GM12892 (cell line): Measurements from ENCODE around the gene SYNE3.

Experiments used
- DNase-seq: peaks from one replicate; pipeline ENCODE4 v3.0.0; 2011; ENCODE audit not compliant: insufficient read length
- FAIRE-seq: peaks from 2 replicates; lab custom pipeline; 2011; peaks lifted over from hg19 to GRCh38; lab: Jason Lieb, UNC
- POLR2A ChIP-seq: IDR thresholded peaks from 2 replicates; pipeline ENCODE4 v1.6.1; 2011; ENCODE audit warnings: low read depth, low read length, control low read depth
- POLR2AphosphoS5 ChIP-seq: IDR thresholded peaks from 2 replicates; pipeline ENCODE4 v1.6.1; 2011; ENCODE audit warnings: low read depth, low read length, control low read depth
- TAF1 ChIP-seq: IDR thresholded peaks from 2 replicates; pipeline ENCODE4 v1.6.1; 2011; ENCODE audit warnings: low read depth, mild to moderate bottlenecking, control low read depth, low read length, borderline replicate concordance

SYNE3 gene

DNA sequence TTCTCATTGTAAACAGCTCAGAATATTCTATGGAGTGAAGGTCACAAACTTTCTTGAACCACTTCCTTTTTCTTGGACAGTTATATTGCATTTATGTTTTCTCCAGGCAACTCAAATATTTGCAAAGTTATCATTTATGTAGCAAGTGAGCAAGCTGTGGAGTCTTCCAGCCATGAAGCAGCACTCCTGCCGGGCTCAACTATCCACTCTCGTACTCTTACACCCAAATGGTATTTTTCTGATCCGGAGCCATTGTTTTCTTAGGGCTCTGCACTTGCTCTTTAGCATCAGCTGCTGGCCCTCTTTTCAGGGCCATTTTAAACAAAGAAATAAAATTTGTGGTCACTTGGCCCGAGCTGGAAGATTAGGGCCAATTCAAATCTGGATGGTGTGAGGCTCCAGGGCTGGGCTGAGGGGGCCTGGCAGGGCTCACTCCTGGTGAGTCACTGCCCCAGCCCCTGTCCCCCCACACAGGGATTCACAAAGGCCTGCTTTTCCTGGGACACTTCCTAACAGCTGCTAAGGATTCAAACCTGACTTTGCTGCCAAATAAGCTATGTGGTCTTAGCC, 19.7 kb downstream of the SYNE3 start:
- no peak for FAIRE-seq
- no peak for DNase-seq
- TF ChIP-seq POLR2AphosphoS5 (no peak), POLR2A (no peak), TAF1 (no peak)

DNA sequence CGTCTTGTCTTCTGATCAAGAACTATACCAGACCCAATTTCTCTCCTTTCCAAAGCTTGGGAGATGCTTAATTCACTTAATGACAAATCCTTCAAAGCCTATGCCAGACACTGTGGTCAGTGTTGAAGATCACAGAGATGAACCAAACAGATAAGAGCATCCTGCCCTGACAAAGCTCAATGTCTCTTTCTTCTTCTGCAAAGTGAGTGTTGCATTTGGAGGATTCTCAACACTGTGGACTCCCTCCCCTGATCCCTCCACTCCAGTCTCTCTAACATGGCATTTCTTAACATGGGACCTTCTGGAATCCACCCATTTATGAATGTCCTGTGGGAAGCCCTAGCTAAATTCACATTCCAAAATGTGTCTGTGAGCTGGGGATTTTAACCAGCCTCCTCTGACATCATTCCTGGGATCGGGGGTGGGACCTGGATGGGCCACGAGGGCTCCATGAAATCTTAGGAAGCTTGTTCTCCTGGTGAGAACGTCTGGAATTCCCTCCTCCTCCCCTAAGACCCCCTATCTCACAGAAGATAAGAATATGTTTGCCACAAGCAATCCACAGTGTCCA, 20.3 kb downstream of the SYNE3 start:
- no peak for TF ChIP-seq TAF1
- no peak for TF ChIP-seq POLR2A
- no peak for TF ChIP-seq POLR2AphosphoS5
- no peak for DNase-seq
- peak; percentile 38 for FAIRE-seq

DNA sequence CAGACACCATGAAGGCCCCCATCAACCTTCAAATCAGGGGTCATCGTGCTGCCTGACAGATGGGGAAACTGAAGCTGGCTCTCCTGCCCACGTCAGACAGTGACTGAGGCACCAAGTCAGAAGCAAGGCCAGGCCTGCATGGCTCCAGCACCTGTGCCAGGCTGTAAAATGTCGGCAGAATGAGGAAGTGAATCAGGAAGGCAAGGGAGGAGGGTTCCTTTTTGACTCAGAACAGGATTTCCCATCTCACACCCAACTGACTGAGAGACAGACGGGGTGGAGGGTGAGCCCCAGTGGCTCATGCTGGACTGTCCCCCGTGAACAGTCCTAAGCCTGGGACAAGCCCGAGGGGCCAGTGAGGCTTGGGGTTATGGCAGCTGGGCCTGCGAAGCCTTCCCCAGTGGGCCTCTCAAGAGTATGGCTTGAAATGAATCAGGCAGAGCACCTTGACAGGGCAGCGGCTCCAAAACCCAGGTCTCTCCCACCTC, 20.9 kb downstream of the SYNE3 start:
- FAIRE-seq: peak; percentile 99
- peak; percentile 66 for TF ChIP-seq POLR2AphosphoS5
- no peak for TF ChIP-seq TAF1
- TF ChIP-seq POLR2A: peak; percentile 55; the same call in 1 of the 2 replicates
- peak; percentile 70 for DNase-seq

DNA sequence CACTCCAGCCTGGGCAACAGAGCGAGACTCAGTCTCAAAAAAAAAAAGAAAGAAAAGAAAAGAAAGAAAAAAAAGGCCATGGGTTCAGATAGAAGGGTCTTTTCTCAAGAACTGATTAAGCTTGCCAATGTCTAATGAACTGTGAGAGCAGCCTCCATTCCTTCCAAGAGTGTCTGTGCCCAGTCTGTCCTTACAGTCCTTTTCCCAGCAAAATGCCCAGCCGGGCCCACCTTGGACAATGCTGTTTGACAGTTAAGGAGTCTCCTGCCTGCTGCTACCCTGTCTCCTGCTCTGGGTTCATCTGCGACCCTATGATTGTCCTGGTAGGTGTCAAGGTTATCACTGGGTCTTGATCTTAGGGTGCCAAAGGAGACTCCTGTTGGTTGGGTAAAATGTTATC, 21.4 kb downstream of the SYNE3 start:
- DNase-seq (no peak), FAIRE-seq (no peak)
- no peak for TF ChIP-seq POLR2A
- no peak for TF ChIP-seq TAF1
- TF ChIP-seq POLR2AphosphoS5: no peak

DNA sequence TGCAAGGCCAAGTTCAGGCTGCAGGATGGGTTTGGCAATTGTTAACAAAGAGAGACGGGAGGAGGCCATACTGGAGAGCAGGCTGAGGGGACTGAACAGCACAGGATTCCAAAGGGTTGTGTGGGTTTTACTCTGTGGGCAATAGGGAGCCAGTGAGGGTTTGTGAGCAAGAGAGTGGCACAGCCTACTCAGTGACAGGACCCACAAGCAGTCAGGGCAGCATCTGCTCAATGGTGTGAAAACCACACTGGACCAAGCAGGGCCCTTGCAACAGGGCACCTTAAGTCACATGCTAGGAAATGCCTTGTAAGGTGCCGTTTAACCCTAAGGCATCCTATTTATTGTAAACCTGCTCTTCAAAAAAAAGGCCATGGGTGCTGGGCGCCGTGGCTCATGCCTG, 22.0 kb downstream of the SYNE3 start:
- FAIRE-seq (peak; percentile 68), DNase-seq (no peak)
- TF ChIP-seq POLR2AphosphoS5: no peak
- TF ChIP-seq TAF1: no peak
- no peak for TF ChIP-seq POLR2A

DNA sequence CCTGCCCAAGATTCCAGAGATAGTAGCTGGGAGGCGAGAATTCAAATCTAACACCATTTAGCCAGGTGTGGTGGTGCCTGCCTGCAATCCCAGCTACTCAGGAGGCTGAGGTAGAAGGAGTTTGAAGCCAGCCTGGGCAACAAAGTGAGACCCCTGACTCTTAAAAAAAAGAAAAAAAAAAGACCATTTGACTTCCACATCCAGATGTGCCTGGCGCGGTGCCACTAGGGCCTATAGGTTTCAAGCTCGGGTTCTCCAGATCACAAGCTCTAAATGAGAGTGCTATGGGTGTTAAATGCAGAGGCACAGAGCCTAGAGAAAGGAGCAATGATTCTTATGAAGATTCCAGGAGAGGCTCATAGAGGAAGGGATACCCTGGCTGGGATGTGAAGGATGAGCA, 22.5 kb downstream of the SYNE3 start:
- TF ChIP-seq POLR2A (no peak), TAF1 (no peak), POLR2AphosphoS5 (no peak)
- no peak for DNase-seq
- no peak for FAIRE-seq

DNA sequence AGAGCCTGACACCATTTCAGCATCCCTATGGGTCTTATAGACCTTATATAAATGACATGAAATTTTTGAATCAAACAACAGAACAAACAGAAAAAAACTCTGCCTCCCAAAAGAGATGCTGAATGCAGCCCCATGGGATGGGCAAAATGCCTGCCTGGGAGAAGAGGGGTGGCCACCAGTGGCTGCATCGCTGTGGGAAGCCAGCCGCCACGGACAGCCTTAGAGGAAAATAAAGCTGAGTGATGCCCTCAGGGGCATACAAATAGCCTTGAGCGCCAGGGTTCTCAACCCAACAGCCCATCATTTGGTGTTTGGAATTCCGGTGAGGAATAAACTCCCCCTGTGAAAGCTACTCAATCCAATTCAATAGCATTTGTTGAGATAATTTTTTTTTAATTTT, 22.9 kb downstream of the SYNE3 start:
- no peak for DNase-seq
- FAIRE-seq: no peak
- TF ChIP-seq TAF1 (no peak), POLR2A (no peak), POLR2AphosphoS5 (no peak)

DNA sequence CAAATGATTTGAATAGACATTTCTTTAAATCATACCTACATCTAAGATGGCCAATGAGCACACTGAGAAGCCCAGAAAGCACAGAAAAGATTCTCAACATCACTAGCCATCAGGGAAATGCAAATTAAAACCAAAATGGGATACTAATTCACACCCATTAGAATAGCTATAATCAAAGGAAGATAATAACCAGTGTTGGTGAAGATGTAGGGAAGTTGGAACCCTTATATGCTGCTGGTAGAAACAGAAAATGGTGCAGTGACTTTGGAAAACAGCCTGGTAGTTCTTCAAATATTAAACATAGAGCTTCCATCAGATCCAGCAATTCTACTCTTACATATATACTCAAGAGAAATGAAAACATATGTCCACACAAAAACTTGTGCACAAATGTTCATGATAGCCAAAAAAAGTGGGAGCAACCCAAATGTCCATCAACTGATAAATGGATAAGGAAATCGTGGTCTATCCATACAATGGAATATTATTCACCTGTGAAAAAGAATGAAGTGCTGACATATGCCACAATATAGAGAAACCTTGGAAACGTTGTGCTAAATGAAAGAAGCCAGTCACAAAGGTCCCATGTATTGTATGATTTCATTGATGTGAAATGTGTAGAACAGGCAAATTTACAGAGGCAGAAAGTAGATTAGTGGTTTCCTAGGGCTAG, 24.4 kb downstream of the SYNE3 start:
- no peak for DNase-seq
- TF ChIP-seq POLR2A (no peak), TAF1 (no peak), POLR2AphosphoS5 (no peak)
- no peak for FAIRE-seq

DNA sequence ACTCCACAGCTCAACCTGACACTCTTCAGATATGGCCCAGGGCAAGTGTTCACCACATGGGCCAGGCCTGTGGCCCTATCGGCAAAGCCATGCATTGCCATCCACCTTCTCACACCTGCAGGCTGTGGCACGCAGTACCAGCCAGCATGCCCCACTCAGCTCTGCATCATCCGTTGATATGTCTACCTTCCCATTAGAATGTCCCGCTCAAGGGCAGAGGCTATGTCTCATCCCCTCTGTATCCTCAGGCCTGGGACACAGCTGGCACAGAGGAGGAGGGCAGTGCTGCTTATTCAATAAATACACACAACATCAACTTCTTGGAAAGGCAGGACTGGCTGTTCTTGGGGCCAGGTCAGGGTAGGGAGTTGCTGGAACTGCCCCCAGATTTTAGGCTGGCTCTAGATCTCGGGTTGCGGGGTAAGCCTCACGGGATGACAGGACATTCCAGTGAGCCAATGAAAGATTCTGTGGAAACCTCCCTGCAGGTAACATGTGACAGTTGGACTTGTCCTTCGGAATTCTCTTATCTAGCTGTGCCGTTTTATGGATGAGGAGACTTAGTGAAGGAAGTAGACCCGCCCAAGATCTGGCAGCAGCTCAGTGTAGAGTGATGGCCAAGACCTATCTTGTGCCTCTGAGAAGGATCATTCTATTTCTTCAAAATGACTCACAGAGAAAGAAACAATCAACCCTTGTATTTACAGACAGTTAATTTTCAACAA, 25.6 kb downstream of the SYNE3 start:
- FAIRE-seq (peak; percentile 9), DNase-seq (no peak)
- TF ChIP-seq TAF1 (no peak), POLR2A (no peak), POLR2AphosphoS5 (no peak)

DNA sequence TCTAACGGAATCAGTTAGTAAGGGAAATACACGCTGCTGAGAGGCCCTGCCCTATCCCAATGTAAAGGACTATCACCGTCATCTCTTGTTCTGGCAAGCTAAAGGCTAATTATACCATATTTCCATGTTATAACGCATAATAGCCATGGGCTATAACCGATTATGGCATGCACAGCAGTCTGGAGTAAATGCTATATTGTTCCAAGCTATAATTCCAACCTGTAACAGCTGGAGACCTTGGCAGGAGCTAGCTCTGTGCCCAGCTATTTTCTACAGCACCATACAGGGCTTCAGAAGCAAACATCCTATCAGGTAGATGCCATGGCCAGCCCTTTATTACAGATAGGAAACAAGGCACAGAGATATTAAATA, 26.3 kb downstream of the SYNE3 start:
- no peak for FAIRE-seq

DNA sequence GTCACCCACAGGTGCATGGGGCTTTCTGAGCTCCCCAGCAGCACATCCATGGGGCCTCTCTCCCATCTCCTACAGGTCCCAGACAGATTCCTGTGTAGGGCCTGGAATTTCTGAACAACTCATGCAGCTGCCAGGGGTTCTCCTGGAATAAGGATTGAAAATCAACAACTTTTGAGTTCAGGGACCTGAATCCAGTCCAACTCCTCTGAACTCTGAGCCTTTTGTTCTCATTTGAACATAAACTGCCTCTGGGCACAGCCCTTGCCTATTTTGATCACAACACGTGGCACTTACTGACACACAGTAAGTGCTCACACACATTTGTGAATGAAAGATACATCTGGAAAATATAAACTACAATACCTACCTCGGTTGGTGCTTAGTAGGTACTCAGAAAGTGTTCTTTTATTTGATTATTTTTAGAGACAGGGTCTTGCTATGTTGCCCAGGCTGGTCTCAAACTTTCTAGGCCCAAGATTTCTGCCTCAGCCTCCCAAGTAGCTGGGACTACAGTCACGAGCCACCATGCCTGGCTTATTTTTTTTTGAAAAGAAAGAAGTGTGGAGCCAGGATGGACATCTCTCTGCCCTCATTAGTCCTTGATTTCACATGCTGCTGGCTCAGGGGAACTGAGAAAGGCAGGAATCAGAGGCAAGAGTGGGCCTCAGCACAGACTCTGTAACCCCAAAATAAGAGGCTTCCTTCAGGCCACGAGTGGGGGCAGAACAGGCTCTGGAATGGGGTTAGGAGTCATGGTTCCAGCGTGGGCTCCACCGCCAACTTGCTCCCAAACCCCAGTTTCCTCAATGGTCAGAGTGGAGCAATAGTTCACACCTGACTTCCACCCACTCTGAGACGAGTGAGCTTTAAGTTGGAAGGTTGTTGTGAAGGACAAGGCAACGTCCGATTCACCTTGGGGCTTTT, 27.0 kb downstream of the SYNE3 start:
- DNase-seq (no peak), FAIRE-seq (peak; percentile 36)
- TF ChIP-seq POLR2A: no peak
- TF ChIP-seq POLR2AphosphoS5: no peak
- TF ChIP-seq TAF1: no peak

More for the DNA sequence above, 26.3 kb downstream of the SYNE3 start:
- TF ChIP-seq TAF1: no peak
- no peak for TF ChIP-seq POLR2A
- TF ChIP-seq POLR2AphosphoS5: no peak
- DNase-seq: no peak
